ENCODE measurements around the gene STK39. TPM values are rescaled to one million over a fixed set of nuclear protein-coding genes. Genes with fewer than 3 reads are reported as not detected.

The STK39 gene
- total and polyA plus RNA-seq, 9 donors: 15.2 to 23.2 (median 18.5) TPM

- Histone ChIP-seq H3K9me3 (replicated peaks; ENCODE audit: control insufficient read depth, low read depth, low read length) (no peaks in the 10 kb centered on the region), H3K4me3 (ENCODE audit: low read length) (no peak overlapping the region), H3K36me3 (ENCODE audit: control insufficient read depth, insufficient read depth, low read length) (no peaks in the 10 kb centered on the region), H3K27me3 (ENCODE audit: control insufficient read depth, insufficient read depth, low read length) (no peaks in the 10 kb centered on the region), H3K27ac (ENCODE audit: low read length) (no peak overlapping the region), H3K4me1 (ENCODE audit: control insufficient read depth, insufficient read depth, low read length) (no peaks in the 10 kb centered on the region)
- DNase-seq: no peak
- 100% methylated on average over 3 of the region's 5 CpGs for WGBS (ENCODE audit: insufficient coverage)
Measured at GRCh38 chr2:168035458-168035857, 211.9 kb downstream of the STK39 start.

DNA sequence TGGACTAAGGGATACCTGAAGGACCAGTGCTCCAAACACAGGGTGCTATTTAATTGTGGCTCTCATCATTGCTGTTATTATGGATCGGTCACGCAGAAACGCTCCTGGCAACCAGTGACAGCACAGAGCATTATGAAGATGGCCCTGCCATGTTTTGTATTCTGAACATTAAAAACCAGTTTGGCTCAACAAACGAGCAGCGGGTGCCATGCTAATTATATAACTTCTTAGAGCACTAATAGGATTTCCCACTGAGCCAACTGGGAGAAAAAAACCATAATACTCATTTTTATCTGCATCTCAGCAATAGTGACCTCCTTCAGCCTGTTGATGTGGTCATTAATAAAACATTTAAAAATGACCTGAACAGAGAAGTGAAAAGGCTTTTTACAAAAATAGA lies 212.8 kb downstream of the STK39 start:
- Histone ChIP-seq H3K4me3 (ENCODE audit: low read length) (no peak overlapping the region), H3K36me3 (ENCODE audit: control insufficient read depth, insufficient read depth, low read length) (no peaks in the 10 kb centered on the region), H3K9me3 (replicated peaks; ENCODE audit: control insufficient read depth, low read depth, low read length) (no peaks in the 10 kb centered on the region), H3K27me3 (ENCODE audit: control insufficient read depth, insufficient read depth, low read length) (no peaks in the 10 kb centered on the region), H3K27ac (ENCODE audit: low read length) (no peak overlapping the region), H3K4me1 (ENCODE audit: control insufficient read depth, insufficient read depth, low read length) (no peaks in the 10 kb centered on the region)
- no peak for DNase-seq
- 100% methylated on average over 5 of the region's 5 CpGs for WGBS (ENCODE audit: insufficient coverage)

DNA sequence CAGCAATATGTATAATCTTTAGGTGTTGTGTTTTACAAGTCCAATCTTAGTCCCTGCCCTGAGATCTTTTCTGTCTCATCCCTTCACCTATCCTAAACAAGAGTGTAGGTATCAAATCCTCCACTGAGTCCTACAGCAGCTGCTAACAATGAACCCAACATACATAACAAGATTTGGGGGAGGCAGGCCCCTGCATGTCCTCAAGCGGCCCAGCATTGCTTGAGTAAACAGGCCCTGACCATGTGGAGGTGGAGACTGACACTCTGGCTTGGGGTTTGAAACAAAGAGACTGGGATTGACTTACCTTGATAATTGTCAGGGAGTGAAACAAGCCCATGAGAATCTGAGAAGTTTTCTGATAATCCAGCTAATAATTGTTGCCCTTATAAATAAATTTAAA lies 213.4 kb downstream of the STK39 start:
- no peak overlapping the region for H3K27ac ChIP-seq (ENCODE audit: low read length)
- no peaks in the 10 kb centered on the region for H3K4me1 ChIP-seq (ENCODE audit: control insufficient read depth, insufficient read depth, low read length)
- 100% methylated on average over 1 of the region's 1 CpG for WGBS (ENCODE audit: insufficient coverage)
- no peak overlapping the region for H3K4me3 ChIP-seq (ENCODE audit: low read length)
- H3K9me3 ChIP-seq (replicated peaks; ENCODE audit: control insufficient read depth, low read depth, low read length): no peaks in the 10 kb centered on the region
- H3K36me3 ChIP-seq (ENCODE audit: control insufficient read depth, insufficient read depth, low read length): no peaks in the 10 kb centered on the region
- H3K27me3 ChIP-seq (ENCODE audit: control insufficient read depth, insufficient read depth, low read length): no peaks in the 10 kb centered on the region
- DNase-seq: no peak

- Histone ChIP-seq H3K4me3 (ENCODE audit: low read length) (no peak overlapping the region), H3K4me1 (ENCODE audit: control insufficient read depth, insufficient read depth, low read length) (no peaks in the 10 kb centered on the region), H3K36me3 (ENCODE audit: control insufficient read depth, insufficient read depth, low read length) (no peaks in the 10 kb centered on the region), H3K27me3 (ENCODE audit: control insufficient read depth, insufficient read depth, low read length) (no peaks in the 10 kb centered on the region), H3K27ac (ENCODE audit: low read length) (no peak overlapping the region), H3K9me3 (replicated peaks; ENCODE audit: control insufficient read depth, low read depth, low read length) (no peaks in the 10 kb centered on the region)
- no peak for DNase-seq
- no CpG with 5 or more reads among the region's 3 CpGs for WGBS (ENCODE audit: insufficient coverage)
Measured at GRCh38 chr2:168032091-168032490, 215.3 kb downstream of the STK39 start.

GRCh38 chr2:168030862-168031624 lies 216.4 kb downstream of the STK39 start:
- H3K4me1 ChIP-seq (ENCODE audit: control insufficient read depth, insufficient read depth, low read length): no peaks in the 10 kb centered on the region
- no peak overlapping the region for H3K4me3 ChIP-seq (ENCODE audit: low read length)
- DNase-seq: no peak
- no peaks in the 10 kb centered on the region for H3K27me3 ChIP-seq (ENCODE audit: control insufficient read depth, insufficient read depth, low read length)
- no peaks in the 10 kb centered on the region for H3K36me3 ChIP-seq (ENCODE audit: control insufficient read depth, insufficient read depth, low read length)
- WGBS (ENCODE audit: insufficient coverage): no CpG with 5 or more reads among the region's 5 CpGs
- no peaks in the 10 kb centered on the region for H3K9me3 ChIP-seq (replicated peaks; ENCODE audit: control insufficient read depth, low read depth, low read length)
- H3K27ac ChIP-seq (ENCODE audit: low read length): no peak overlapping the region

DNA sequence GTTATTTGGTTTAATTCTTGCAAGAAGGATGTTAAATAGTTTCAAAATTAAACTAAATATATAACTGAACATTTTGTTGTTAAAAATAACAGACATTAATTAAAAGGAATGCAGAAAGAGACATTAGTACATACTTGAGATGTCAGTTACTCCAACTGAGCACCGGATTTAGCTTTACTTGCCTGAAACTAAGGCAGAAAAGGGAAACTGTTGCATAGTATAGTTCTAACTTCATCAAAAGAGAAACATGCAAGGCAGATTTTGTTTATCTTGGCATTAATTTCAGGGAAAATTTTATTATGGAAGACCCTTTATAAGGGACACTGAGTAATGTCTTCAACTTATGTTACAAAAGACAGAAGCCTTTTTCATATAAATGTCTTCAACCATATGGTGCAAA lies 218.3 kb downstream of the STK39 start:
- H3K4me1 ChIP-seq (ENCODE audit: control insufficient read depth, insufficient read depth, low read length): no peaks in the 10 kb centered on the region
- H3K4me3 ChIP-seq (ENCODE audit: low read length): no peak overlapping the region
- H3K36me3 ChIP-seq (ENCODE audit: control insufficient read depth, insufficient read depth, low read length): no peaks in the 10 kb centered on the region
- no peaks in the 10 kb centered on the region for H3K9me3 ChIP-seq (replicated peaks; ENCODE audit: control insufficient read depth, low read depth, low read length)
- H3K27me3 ChIP-seq (ENCODE audit: control insufficient read depth, insufficient read depth, low read length): no peaks in the 10 kb centered on the region
- H3K27ac ChIP-seq (ENCODE audit: low read length): no peak overlapping the region
- DNase-seq: no peak
- WGBS (ENCODE audit: insufficient coverage): no CpG with 5 or more reads among the region's 1 CpG

DNA sequence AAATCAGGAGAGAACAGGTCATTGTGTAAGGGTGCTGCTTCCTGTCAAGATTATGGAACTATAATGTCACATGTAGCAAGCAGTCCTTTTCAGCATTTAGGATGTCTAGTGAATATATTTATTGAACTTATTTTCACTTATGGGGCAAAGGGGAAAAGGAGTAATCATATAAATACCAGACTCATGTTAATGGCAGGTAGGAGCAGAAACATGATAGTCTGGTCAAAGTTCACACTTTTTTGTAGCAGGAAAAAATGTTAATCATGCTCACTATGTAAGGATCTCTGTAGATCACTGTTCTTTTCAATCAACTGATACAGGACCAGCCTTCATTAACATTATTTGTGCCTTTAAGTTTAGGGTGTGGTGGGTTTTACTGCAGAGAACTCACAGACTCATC lies 219.0 kb downstream of the STK39 start:
- no peak for DNase-seq

GRCh38 chr2:168025487-168026202 lies 221.8 kb downstream of the STK39 start:
- Histone ChIP-seq H3K4me1 (ENCODE audit: control insufficient read depth, insufficient read depth, low read length) (no peaks in the 10 kb centered on the region), H3K4me3 (ENCODE audit: low read length) (no peak overlapping the region)
- WGBS (ENCODE audit: insufficient coverage): 58% methylated on average over 6 of the region's 11 CpGs

More for the DNA sequence above, 219.0 kb downstream of the STK39 start:
- H3K4me1 ChIP-seq (ENCODE audit: control insufficient read depth, insufficient read depth, low read length): no peaks in the 10 kb centered on the region
- H3K4me3 ChIP-seq (ENCODE audit: low read length): no peak overlapping the region
- H3K27ac ChIP-seq (ENCODE audit: low read length): no peak overlapping the region
- H3K9me3 ChIP-seq (replicated peaks; ENCODE audit: control insufficient read depth, low read depth, low read length): no peaks in the 10 kb centered on the region
- H3K27me3 ChIP-seq (ENCODE audit: control insufficient read depth, insufficient read depth, low read length): no peaks in the 10 kb centered on the region
- H3K36me3 ChIP-seq (ENCODE audit: control insufficient read depth, insufficient read depth, low read length): no peaks in the 10 kb centered on the region

GRCh38 chr2:168024459-168024858 lies 222.9 kb downstream of the STK39 start:
- Histone ChIP-seq H3K36me3 (ENCODE audit: control insufficient read depth, insufficient read depth, low read length) (no peaks in the 10 kb centered on the region), H3K27ac (ENCODE audit: low read length) (no peak overlapping the region), H3K4me3 (ENCODE audit: low read length) (no peak overlapping the region), H3K9me3 (replicated peaks; ENCODE audit: control insufficient read depth, low read depth, low read length) (no peaks in the 10 kb centered on the region), H3K4me1 (ENCODE audit: control insufficient read depth, insufficient read depth, low read length) (no peaks in the 10 kb centered on the region), H3K27me3 (ENCODE audit: control insufficient read depth, insufficient read depth, low read length) (no peaks in the 10 kb centered on the region)
- WGBS (ENCODE audit: insufficient coverage): 87% methylated on average over 3 of the region's 4 CpGs
- no peak for DNase-seq

More at GRCh38 chr2:168025487-168026202, 221.8 kb downstream of the STK39 start:
- Histone ChIP-seq H3K9me3 (replicated peaks; ENCODE audit: control insufficient read depth, low read depth, low read length) (no peaks in the 10 kb centered on the region), H3K27ac (ENCODE audit: low read length) (no peak overlapping the region), H3K27me3 (ENCODE audit: control insufficient read depth, insufficient read depth, low read length) (no peaks in the 10 kb centered on the region), H3K36me3 (ENCODE audit: control insufficient read depth, insufficient read depth, low read length) (no peaks in the 10 kb centered on the region)
- peak; percentile 15 for DNase-seq

DNA sequence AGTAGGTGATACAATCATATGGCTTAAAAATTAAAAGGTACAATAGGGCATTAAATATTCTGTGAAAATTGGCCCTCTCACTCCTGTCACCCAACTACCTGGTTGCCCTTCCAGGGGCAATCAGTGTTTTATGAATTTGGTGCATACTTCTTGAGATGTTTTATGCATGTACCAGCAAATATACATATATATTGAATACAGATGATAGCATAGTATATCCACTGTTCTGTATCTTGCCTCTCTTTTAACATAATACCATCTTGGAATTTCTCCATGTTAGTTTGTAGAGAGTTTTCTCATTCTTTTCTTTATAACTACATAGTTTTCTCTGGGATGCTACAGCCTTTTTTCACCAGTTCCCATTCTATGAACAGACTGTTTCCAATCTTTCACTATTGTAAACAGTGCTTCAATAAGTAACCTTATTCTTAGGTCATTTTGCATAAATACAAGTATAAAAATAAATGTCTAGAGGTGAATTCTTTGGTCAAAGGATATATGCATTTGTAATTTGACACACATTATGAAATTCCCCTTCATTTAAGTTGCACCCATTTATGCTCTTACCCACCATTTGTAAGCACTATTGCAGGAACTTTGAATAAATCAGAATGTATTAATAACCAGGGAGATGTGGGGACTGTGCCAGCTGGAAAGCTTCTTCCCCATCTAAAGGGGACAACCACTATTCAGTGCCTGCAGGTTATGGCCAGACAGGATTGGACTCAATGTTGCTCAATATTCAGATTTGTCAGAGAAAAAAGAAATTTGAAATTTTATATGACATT lies 225.4 kb downstream of the STK39 start:
- Histone ChIP-seq H3K9me3 (replicated peaks; ENCODE audit: control insufficient read depth, low read depth, low read length) (no peaks in the 10 kb centered on the region), H3K27ac (ENCODE audit: low read length) (no peak overlapping the region), H3K27me3 (ENCODE audit: control insufficient read depth, insufficient read depth, low read length) (no peaks in the 10 kb centered on the region), H3K4me1 (ENCODE audit: control insufficient read depth, insufficient read depth, low read length) (no peaks in the 10 kb centered on the region), H3K4me3 (ENCODE audit: low read length) (no peak overlapping the region), H3K36me3 (ENCODE audit: control insufficient read depth, insufficient read depth, low read length) (no peaks in the 10 kb centered on the region)
- DNase-seq: no peak
